LNCAP (cell line): ENCODE results near the gene TBX2.

ENCODE experiments used
- CTCF ChIP-seq: fragments of 450-650 bp; IDR thresholded peaks from 2 replicates; pipeline ENCODE4 v1.5.1; 2017; ENCODE audit warnings: mild to moderate bottlenecking

Gene TBX2

GRCh38 chr17:61366715-61367413 lies 32.8 kb upstream of the TBX2 start:
- no peak for TF ChIP-seq CTCF

- TF ChIP-seq CTCF = no peak
These were observed 31.4 kb upstream of the TBX2 start for GRCh38 chr17:61368049-61368831.

GRCh38 chr17:61368832-61369450 lies 30.7 kb upstream of the TBX2 start:
- TF ChIP-seq CTCF = no peak

GRCh38 chr17:61369751-61370150 lies 29.9 kb upstream of the TBX2 start:
- no peak for TF ChIP-seq CTCF

- TF ChIP-seq CTCF = no peak
These were observed 28.5 kb upstream of the TBX2 start for GRCh38 chr17:61371179-61371578.

GRCh38 chr17:61371606-61372005 lies 28.0 kb upstream of the TBX2 start:
- TF ChIP-seq CTCF = no peak

- no peak for TF ChIP-seq CTCF
These were observed 27.2 kb upstream of the TBX2 start for GRCh38 chr17:61372436-61372835.
